ENCODE measurements around the gene PSMB11.
A peak's percentile ranks its signal among the peaks of the same experiment; 100 is the strongest.

The PSMB11 gene

DNA sequence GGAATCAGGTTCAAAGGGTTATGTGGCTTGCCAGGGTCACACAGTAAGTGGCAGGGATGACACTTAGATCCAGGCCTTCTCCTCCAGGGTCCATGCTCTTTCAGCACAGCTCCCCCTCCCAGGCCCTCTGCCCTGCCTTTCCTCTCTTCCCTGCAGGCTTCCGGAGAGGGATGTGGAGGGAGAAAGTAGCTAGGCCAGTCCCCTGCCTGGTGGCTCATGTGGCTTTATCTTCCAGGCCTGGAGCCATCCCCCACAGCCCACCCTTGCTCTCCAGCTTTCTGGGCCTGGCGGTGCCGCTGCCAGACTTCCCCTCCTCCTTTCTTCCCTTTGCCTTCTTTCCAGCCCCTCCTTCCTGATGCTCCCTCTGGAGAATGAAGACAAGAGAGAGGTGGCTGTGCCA, 1.7 kb downstream of the PSMB11 start:
- no peak for DNase-seq (ENCODE audit: low read depth in 2 of 2)

DNA sequence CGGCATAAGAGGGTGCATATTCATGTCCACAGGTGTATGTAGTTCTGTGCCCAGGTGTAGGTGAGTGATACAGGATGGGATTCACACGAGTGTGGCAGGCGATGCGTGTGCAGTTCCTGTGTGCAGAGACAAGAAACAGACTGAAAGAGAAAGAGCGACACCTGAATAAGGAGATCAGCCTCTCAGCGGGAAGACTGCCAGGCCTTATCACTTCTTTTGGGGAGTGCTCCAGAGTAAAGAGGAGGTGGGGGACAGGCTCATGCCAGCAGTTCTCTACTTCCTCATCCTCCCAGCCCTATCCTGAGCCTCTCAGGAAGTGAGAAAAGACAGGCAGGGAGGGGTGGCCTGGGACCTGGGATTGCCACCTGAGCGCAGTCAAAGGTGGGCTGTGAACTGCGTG, 2.8 kb downstream of the PSMB11 start:
- no peak for DNase-seq (ENCODE audit: low read depth in 2 of 2)

DNA sequence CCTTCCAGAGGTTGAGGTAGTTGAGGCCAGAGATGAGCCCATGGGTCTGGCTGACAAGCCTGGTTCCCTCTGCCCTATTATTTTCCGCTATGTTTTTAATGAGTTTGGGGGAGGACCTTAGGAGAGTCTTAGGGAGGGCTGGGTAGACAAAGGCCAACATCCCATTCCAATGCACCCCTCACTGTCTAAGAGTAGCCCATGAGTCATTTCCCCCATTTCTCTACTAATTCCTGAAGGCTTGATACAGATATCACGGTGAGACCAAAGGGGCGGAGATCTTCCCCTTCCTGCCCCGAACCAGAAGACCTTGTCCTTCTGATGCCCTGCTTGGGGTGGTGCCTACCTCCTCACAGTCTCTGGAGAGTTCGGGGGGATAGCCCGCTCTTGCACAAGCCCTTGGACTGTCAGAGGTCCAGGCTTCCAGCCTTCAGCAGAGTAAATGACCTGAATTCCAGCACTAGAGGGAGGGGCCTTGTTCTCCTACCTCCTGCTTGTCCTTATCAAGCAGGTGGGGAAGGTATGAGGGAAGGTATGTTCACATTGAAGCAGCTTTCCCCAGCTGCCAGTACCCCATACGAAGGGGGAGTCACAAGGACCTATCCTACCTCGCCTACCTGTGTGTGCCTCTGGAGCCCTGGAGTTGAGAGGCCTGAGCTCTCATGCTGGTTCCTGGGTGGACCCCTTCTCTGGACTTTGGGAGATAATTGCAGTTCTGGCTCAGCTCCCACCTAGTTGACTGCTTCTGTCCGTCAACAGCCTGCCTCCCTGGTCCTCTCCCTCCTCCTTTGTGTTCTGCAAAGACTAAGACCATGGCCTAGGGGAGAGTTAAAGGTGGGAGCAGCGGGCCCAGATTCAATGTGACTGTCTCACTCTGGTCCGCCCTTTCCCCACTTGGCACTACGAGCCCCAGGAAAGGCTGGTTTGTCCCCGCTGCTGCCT, 3.7 kb downstream of the PSMB11 start:
- DNase-seq (ENCODE audit: low read depth in 2 of 2): no peak

DNA sequence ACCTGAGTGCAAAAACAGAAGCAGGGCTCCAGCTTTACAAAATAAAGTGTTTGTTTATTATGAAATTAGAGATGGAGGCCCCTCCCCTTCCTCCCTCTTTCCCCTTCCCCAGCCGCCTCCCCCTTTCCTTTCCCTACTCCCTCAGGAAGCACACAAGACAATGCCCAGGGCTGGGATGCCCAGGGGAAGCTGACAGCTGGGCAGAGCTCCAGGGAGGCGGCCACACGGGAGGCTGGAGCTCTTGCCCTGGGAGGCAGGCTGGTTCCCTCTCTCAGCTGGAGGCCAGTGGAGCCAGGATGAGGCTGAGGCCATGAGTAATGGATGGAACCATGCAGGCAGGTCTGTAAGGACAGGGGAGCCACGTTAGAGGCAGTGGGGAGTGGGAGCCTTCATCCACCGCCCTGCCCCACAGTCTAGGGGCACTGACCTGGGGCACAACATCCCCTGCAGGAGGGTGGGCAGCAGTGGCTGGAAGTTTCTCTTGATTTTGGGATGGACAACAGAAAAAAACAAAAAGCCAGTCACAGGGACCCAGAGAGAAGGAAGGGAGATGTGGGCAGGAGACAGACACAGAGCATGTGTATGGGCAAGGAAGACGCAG, 5.1 kb downstream of the PSMB11 start:
- no peak for DNase-seq (ENCODE audit: low read depth in 2 of 2)

DNA sequence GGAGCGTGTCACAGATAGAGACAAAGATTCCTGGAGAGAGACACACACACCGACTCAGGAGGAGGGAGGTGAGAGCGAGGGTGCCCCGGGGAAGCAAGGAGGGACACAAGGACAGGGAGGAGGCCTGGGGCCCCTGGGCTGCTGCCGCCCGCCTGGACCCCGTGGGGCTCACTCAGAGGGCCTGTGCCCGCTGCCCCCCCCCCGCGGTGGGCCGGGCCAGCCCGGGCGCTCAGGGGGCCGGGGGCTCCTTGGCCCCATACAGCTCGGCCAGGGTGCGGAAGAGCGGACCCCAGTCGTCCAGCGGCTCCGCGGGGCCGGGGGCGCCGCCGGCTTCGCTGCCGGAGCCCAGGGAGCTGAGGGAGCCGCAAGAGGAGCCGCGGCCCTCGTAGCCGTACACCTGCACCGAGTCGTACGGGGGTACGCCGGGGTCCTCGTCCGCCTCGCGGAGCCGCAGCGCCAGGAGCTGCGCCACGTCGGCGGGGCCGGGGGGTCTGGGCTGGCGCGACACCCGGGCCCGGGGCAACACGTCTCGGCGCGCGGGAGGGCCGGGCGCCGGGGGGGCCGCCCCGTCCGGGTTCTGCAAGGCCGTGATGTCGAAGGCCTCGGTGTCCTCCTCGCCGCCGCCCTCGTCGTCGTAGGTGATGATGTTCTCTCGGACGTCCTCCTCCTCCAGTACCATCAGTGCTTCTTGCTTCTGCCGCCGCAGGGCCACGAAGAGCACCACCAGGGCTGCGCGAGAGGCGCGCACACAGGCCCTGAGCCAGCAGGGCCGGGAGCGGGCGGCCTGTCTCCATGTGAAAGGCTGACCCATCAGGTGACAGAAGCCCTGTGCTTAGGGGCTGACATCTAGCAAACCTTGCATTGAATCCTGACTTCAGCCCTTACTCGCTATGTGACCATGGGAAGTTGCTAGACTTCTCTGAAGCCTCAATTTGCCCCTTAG, 6.0 kb downstream of the PSMB11 start:
- DNase-seq (ENCODE audit: low read depth in 2 of 2): no peak

DNA sequence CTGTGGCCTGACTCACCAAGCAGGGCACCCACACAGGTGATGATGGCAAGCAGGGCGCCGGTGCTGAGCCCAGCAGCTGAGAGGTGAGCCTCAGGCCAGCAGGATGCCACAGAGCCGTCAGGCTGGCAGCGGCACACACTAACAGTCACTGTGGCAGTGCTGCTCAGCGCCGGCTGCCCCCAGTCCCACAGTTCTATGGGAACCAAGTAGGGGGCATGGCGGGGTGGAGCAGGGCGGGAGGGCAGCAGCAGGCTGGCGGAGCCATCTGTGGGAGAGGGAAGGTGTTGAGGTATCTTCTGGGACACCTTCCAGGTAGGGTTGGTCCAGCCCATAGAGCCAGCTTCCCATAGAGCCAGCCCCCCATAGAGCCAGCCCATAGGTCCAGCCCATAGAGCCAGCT, 7.0 kb downstream of the PSMB11 start:
- no peak for DNase-seq (ENCODE audit: low read depth in 2 of 2)

DNA sequence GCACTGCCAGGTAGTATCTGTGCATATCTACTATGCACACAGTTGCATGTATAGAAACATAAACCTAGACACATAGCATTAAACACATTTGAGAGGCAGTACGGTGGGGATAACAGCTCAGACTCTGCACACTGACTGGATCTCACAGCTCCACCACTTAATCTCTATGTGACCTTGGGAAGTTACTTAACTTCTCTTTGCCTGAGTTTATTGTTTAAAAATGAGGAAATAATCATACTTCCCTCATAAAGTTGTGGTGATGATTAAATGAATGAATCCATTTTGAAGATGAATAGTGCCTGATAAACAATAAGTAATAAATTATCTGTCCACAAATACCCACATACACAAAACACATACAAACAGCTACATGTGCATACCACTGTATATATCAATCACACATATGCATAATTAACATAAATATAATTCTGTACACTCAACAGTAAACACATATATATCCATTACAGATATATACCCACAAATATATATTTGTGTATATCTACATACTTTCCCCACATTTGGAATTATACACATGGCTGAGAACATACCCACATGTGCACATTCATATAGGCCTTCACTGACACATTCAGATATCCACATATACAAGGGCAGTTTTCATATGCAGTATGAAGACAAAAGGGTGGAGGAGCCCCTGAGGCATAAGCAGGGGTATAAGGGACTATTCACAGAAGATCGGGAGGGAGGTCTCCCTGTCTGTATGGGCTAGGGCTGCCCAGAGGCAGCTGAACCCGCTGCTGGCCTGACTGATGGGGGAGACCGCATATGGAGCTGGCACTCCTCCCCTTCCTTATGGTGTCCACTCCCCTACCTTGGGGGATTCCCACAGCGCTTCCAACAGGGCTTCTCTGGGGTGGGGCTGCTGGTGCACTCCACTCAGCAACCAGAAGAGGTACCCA, 9.4 kb downstream of the PSMB11 start:
- no peak for DNase-seq (ENCODE audit: low read depth in 2 of 2)

DNA sequence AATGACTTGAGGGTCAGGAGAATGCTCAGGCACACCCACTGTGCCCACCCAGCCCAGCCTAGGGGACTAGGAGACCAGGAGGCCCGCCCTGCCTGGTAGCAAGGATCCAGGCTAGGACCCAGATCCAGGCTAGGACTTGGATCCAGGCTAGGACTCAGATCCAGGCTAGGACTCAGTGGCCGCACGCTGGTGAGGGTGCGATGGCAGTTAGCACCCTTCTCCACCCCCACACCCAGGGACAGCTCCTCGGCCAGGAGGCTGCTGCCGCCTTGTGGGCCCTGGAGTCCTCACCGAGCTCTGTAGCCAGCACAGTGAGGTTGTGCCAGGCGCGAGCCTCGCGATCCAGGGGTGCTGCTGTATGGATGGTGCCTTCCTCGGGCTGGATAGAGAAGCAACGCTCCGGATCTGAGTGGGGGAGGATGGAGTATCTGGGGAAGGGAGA, 10.2 kb downstream of the PSMB11 start:
- DNase-seq (ENCODE audit: low read depth in 2 of 2): no peak

DNA sequence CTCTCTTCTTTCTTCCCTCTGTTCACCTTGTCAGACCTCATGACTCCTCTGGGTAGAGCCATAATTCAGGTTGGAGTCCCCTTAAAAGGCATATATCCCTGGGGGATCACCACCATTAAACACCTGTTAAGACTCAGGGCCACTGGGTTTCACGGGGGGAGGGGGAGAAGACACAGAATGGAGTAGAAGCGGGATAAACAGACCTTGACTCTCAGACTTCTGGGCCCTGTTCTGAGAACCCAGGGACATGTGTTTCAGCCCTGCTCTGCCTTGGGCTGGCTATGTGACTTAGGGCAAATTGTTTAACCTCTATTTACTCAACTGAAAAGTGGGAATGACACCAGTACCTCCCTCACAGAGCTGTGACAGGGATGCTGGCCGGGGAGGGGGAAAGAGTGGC, 10.7 kb downstream of the PSMB11 start:
- no peak for DNase-seq (ENCODE audit: low read depth in 2 of 2)

DNA sequence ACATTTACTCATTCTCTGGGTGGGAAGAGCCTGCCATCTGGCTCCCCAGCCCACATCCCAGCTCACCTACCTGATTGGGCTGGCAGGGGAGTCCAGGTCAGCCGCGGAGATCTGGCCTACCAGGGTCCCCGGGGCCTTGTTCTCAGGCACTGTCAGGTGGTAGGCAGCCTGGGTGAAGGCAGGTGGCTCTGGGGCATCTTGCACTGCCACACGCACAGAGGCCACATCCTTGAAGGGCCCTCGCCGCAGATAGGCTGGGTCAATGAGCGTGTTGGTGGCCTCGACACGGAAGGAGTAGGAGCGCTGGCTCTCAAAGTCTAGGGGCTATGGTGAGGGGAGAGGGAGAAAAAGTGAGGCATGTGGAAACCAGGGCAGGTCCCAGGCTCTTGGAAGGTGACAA, 11.4 kb downstream of the PSMB11 start:
- no peak for DNase-seq (ENCODE audit: low read depth in 2 of 2)

DNA sequence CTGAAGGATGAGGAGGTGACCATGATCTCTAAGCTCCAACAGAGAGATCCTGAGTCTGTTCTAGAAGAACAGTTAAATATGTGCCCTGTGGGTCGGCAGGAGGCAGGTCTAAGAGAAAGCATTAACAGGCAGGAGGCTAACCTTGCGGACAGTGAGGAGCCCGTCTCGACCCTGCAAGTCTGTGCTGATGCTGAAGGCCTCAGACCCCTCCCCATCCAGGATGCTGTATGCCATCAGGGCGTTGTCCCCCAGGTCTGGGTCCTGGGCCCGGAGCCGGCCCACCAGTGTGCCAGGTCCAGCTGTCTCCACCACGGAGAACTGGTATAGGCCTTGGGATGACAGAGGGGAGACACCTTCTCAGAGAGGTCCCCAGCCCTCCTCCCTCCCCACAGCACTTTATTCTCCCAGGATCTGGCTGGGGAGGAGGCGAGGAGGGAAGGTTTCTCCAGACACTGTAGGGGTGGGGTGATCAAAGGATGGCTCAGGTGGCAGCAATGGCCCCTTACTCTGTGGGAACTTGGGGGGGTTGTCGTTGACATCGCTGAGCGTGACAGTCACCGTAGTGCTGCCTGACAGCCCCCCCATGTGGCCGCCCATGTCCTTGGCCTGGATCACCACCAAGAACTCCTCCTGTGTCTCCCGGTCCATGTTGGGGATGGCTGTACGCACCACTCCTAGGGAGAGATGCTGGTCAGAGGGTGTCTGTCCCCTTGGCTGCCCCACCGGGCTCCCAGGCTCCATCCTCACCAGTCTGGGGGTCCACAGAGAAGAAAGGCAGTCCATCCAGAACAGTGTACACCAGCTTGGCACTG, 12.2 kb downstream of the PSMB11 start:
- peak in 1 of 2 donors; percentile 23 for DNase-seq (ENCODE audit: low read depth in 2 of 2)

DNA sequence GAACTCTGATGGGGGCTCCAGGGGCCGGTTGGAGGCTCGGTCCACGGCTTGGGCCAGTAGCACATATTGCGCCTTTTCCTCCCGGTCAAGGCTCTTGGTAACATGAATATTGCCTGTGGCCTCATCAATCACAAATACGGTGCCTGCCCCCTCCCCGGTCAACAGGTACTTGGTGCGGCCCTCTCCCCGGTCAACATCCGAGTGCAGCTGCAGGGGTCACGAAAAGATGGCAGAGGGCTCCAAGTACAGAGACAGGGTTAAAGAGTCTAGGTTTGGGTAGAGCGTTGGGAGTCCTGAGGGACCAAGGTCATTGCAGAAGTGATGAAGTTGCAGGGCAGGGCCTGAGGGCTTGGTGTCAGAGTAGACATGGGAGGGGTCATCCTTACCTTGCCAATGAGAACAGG, 13.1 kb downstream of the PSMB11 start:
- DNase-seq (ENCODE audit: low read depth in 2 of 2): no peak

DNA sequence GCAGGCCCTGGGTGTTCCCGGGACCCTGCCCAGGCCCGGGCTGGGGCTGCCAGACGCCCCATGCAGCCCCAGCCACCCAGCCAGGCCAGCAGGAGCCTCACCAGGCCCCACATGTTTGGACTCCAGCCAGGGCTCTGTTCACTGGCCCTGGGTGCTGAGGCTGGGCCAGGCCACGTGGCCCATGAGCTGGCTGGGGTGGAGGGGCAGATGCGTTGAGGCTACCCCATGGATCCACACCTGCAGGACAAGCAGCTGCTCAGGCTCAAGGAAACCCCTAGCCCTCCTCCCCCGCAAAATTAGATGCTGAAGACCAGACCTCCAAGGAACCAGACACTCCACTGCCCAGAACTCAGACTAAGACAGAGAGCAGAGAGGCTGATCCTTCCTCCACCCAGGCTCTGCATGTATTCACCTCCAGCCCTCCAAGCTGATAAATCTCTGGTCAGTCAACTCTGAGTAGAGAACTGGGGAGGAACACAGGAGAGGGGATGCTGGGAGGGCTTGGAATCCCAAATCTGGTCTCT, 13.7 kb downstream of the PSMB11 start:
- DNase-seq (ENCODE audit: low read depth in 2 of 2): no peak

DNA sequence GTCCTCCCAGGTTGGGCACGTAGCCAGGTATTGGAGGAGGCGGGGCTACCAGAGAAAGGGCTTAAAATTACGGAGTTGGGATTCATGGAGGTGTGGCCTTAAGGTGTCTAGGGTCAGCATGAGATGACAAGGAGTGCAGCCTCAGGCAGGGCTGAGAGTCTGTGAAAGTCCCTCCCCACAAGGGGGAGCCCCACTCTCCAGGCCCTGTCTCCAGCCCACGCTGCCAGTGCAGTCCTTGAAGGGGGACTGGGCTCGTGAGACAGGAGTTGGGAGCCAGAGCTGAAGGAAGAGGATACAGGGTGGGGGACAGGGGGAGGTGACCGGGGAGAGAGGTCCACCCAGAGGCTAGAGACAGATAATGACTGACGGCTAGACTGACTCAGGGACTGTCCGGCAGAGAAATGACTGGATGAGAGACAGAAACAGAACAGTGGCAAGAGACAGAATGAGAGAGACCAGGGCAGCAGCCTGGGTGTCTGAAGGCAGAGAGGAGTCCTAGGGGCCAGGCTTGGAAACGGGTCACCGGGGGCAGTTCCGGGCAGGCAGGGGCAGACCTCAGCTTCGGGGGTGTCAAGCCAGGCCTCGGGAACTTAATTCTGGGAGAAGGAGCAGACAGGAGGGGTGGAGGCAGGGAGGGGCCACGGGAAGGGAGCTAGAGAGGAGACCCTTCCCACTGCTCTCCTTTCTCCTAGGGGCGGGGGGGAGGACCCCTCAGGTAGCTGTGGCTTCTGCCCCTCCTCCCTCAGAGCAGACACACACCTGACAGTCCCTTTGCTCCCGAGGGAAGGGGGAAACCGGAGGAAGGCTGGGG, 14.3 kb downstream of the PSMB11 start:
- DNase-seq (ENCODE audit: low read depth in 2 of 2): peak; percentile 18 to 53

DNA sequence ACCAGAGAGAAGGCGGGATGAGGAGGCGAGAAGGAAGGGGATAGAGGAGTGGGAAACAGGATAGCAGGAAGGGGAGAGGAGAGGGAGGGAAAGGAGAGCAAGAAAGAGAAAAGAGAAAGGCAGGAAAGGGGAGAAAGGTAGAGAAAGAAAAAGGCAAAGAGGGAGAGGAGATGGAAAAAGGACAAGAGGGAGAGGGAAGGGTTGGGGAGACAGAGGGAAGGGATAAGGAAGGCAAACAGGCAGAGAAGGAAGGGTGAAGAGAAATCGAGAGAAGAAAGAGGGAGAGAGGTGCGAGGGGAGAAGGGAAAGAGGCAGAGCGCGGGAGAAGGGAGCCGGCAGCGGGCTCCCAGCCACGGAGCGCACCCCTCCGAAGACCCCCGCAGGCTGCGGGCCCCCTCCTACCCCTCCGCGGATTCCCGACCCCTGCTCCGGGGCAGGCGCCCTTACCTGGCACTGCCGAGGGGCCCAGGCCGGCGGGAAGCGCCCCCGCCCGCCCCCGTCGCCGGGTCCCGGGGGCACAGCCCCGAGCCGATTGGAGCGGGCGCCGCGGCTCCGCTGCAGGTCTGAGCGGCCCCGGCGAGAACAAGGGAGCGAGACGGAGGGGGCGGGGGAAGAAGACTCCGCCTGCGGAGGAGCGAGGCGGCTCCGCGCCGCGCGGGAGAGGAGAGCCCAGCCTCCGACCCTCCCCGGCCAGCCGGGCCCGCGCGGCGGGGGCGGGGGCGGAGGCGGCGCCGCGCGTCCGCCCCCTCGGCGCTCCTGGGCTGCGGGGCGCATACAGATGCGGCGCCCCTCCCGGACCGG, 15.1 kb downstream of the PSMB11 start, which contains the start of gene CDH24:
TSS of gene CDH24 (minus strand) at position 565 of the 801 bp plus-strand sequence. CDS start 1,787 bp downstream, outside the sequence.
- DNase-seq (ENCODE audit: low read depth in 2 of 2): peak in 1 of 2 donors; percentile 40

DNA sequence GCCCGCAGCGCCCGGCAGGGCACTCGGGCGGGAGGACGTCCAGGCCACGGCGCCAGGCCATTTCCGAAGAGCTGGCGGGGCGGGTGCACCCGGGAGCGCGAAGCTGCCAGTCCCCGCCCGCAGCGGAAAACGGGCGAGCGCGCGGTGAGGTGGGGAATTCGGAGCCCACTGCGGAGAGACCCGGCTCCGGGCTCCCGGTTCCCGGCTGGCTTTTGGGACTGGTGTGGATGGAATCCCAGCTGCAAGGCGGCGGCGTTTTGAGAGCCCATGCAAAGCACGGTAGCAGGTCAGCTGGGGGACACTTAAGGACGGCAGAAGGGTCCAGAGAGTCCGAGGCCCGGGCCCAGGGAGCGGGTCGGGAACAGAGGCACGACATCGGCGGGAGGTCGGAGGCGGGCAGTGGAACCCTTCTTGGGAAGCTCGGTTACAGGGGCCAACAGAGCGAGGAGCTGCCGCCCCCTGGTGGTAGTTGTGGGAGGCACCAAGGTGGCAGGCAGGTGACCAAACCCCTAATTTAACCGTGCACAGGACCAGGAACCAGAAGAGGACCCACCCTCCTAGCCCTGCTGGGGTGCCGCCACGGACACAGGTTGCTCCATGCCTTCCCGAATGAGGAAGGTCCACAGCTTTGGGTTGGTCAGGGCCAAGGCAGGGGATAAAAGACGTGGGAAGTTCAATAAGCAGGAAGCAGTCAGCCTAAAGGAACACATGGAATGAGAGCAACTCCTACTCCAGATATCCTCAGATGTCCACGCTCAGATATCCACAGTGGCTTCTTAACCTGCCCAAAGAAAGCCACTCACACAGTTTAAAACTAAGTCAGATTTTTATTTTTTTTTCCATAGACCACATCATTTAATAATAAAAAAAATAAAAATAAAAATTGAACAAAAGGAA, 16.0 kb downstream of the PSMB11 start:
- DNase-seq (ENCODE audit: low read depth in 2 of 2): peak; percentile 77 to 84
